K562 (cell line): ENCODE results near the gene VPS13D. TPM values are rescaled to one million over a fixed set of nuclear protein-coding genes. Genes with fewer than 3 reads are reported as not detected.
A peak's percentile ranks its signal among the peaks of the same experiment; 100 is the strongest.

Experiments
- ATAC-seq: fragments of 200-7000 bp; cut with Tn5 transposase; 3 replicates; pipeline ENCODE4 v1.9.1; 2020; ENCODE audit warnings: moderate library complexity
- BruUV-seq: library from RNA; stranded (reverse); fragments of 400-500 nt; replicated peaks from 2 replicates; lab custom pipeline; 2021; lab: Mats Ljungman, UMichigan
- CTCF ChIA-PET: fragments of 300-600 bp; formaldehyde crosslinking; extraction: SDS; loops from one replicate; lab custom pipeline; 2021; ENCODE audit warnings: low intra/inter-chr PET ratio; lab: Yijun Ruan, JAX
- POLR2A ChIA-PET: fragments of 300-600, 350-650 bp; sonication (Branson Sonifier 250); formaldehyde crosslinking; extraction: SDS; loops from one replicate; lab custom pipeline; 2021; ENCODE audit warnings: antibody characterized with exemption, inconsistent platforms; lab: Yijun Ruan, JAX
- DNase-seq, 4 experiments: peaks; one replicate each; pipeline versions ENCODE4 v3.0.0 to v3.0.0-alpha.2; 2011 to 2018; ENCODE audit warnings: low spot score in 3 of 4, mixed read lengths in 3 of 4; ENCODE audit errors: extremely low read depth in 1 of 4
- FAIRE-seq: peaks from 2 replicates; lab custom pipeline; 2011; peaks lifted over from hg19 to GRCh38; lab: Jason Lieb, UNC
- H2AFZ ChIP-seq: 2 replicates; pipeline ENCODE4 v1.6.0; 2011; ENCODE audit warnings: low read depth, low read length, control low read depth, inconsistent platforms
- H3K27ac ChIP-seq: fragments of 200-600 bp; 3 replicates; pipeline ENCODE4 v1.8.0; 2011; ENCODE audit warnings: low read depth, mild to moderate bottlenecking, control low read depth, inconsistent platforms, low read length, moderate library complexity, mixed read lengths; ENCODE audit errors: extremely low read depth
- H3K27me3 ChIP-seq, 2 experiments: fragments of 300-600 bp in 1 of 2; 2 replicates in 1 of 2; 3 replicates in 1 of 2; pipeline versions ENCODE4 v1.6.0 to v1.8.0; 2011; ENCODE audit warnings: inconsistent platforms in 2 of 2, low read length in 2 of 2, mild to moderate bottlenecking in 1 of 2, mixed read lengths in 1 of 2, moderate library complexity in 1 of 2; ENCODE audit not compliant: control insufficient read depth in 2 of 2, insufficient read depth in 2 of 2
- H3K36me3 ChIP-seq: fragments of 300-600 bp; 3 replicates; pipeline ENCODE4 v1.8.0; 2011; ENCODE audit warnings: mild to moderate bottlenecking, low read length, inconsistent platforms; ENCODE audit not compliant: control insufficient read depth, insufficient read depth
- H3K4me1 ChIP-seq, 2 experiments: fragments of 200-600 bp in 1 of 2; replicated peaks in 1 of 2; 2 replicates in 1 of 2; 3 replicates in 1 of 2; pipeline versions ENCODE4 v1.5.1 to v1.8.0; 2011; ENCODE audit warnings: inconsistent platforms in 2 of 2, low read length in 2 of 2, mild to moderate bottlenecking in 1 of 2, mixed read lengths in 1 of 2, moderate library complexity in 1 of 2; ENCODE audit not compliant: control insufficient read depth in 2 of 2, insufficient read depth in 2 of 2
- H3K4me2 ChIP-seq: 2 replicates; pipeline ENCODE4 v1.6.1; 2011; ENCODE audit warnings: low read length, control low read depth, inconsistent platforms, mixed read lengths; ENCODE audit not compliant: insufficient read depth
- H3K4me3 ChIP-seq: fragments of 200-600 bp; sonication (generic), shearing (Covaris generic); 2 replicates; pipeline ENCODE4 v1.5.1; 2016; ENCODE audit warnings: control low read depth, inconsistent platforms
- H3K79me2 ChIP-seq: fragments of 200-600 bp; 3 replicates; pipeline ENCODE4 v1.8.0; 2011; ENCODE audit warnings: low read length, inconsistent platforms; ENCODE audit not compliant: control insufficient read depth, insufficient read depth
- H3K9ac ChIP-seq, 2 experiments: 2 replicates each; pipeline versions ENCODE4 v1.6.0 to v1.6.1; 2011; ENCODE audit warnings: low read depth in 2 of 2, low read length in 2 of 2, control low read depth in 1 of 2, inconsistent platforms in 1 of 2, mild to moderate bottlenecking in 1 of 2, mixed read lengths in 1 of 2; ENCODE audit not compliant: insufficient read depth in 1 of 2
- H3K9me1 ChIP-seq: one replicate; pipeline ENCODE4 v1.6.0; 2011; ENCODE audit warnings: inconsistent platforms, mild to moderate bottlenecking, low read length, moderate library complexity; ENCODE audit not compliant: control insufficient read depth, insufficient read depth
- H3K9me3 ChIP-seq: replicated peaks from 2 replicates; pipeline ENCODE4 v1.5.1; 2011; ENCODE audit warnings: low read depth, low read length, inconsistent platforms; ENCODE audit not compliant: control insufficient read depth, insufficient read depth
- H4K20me1 ChIP-seq: replicated peaks from 2 replicates; pipeline ENCODE4 v1.6.1; 2011; ENCODE audit warnings: low read length, inconsistent platforms, mixed read lengths; ENCODE audit not compliant: control insufficient read depth, insufficient read depth
- ATF7 ChIP-seq: fragments of 450-650 bp; IDR thresholded peaks from 2 replicates; pipeline ENCODE4 v1.7.1; 2014; ENCODE audit warnings: mild to moderate bottlenecking, moderate library complexity
- CHD4 ChIP-seq: fragments of 200-600 bp; sonication (generic); IDR thresholded peaks from 3 replicates; pipeline ENCODE4 v1.6.1; 2012; ENCODE audit warnings: low read depth, mild to moderate bottlenecking, mixed read lengths, low read length, inconsistent platforms; ENCODE audit not compliant: insufficient read depth, insufficient replicate concordance, poor library complexity, severe bottlenecking
- EGR1 ChIP-seq: fragments of 450-650 bp; conservative IDR thresholded peaks from 2 replicates; pipeline ENCODE4 v1.6.1; 2017; ENCODE audit warnings: mild to moderate bottlenecking
- EP400 ChIP-seq: fragments of 450-650 bp; IDR thresholded peaks from 2 replicates; pipeline ENCODE4 v1.6.1; 2017; ENCODE audit warnings: antibody characterized with exemption, mild to moderate bottlenecking, moderate library complexity
- TAF15 ChIP-seq: fragments of 200-400 bp; formaldehyde crosslinking; IDR thresholded peaks from 2 replicates; pipeline ENCODE4 v1.6.1; 2017; ENCODE audit warnings: mild to moderate bottlenecking, low read depth, low read length, moderate library complexity
- TBP ChIP-seq: optimal IDR thresholded peaks from 2 replicates; pipeline ENCODE3; 2011; ENCODE audit warnings: low read depth, low read length, improper control_type of control experiment
- TRIM24 ChIP-seq, 2 experiments: fragments of 450-650 bp; IDR thresholded peaks; 2 replicates each; pipeline ENCODE4 v1.6.1; 2016
- TRIM28 ChIP-seq: fragments of 450-650 bp; IDR thresholded peaks from 2 replicates; pipeline ENCODE4 v1.6.1; 2017
- ZNF583 ChIP-seq: fragments of 250-450 bp; sonication (Bioruptor Pico); IDR thresholded peaks from 2 replicates; pipeline ENCODE4 v1.4.0; 2020
- ZNF707 ChIP-seq: fragments of 250-450 bp; sonication (Bioruptor Pico); conservative IDR thresholded peaks from 2 replicates; pipeline ENCODE4 v1.8.0; 2022; ENCODE audit warnings: inconsistent platforms, mild to moderate bottlenecking, moderate library complexity
- WGBS: fragments of 100-300 bp; shearing (Covaris generic); methylation state at CpG from one replicate; pipeline ENCODE4 v1.1.6; 2016; ENCODE audit warnings: low coverage, mixed read lengths; ENCODE audit not compliant: insufficient coverage; ENCODE audit errors: missing lambda C conversion rate; 5-methylcytosine and 5-hydroxymethylcytosine counted together
- in situ Hi-C: fragments of 300-500 bp; cut with MboI; formaldehyde crosslinking; loops from 4 replicates; pipeline ENCODE4 v1.15.0; 2018; ENCODE audit warnings: inconsistent platforms, mixed read lengths
- intact Hi-C: fragments of 100-400 bp; cut with micrococcal nuclease; formaldehyde crosslinking; loops from 2 replicates; pipeline ENCODE4 v1.14.2; 2022
- polyA plus RNA-seq, 8 experiments: library from polyadenylated mRNA; depleted of rRNA in 4 of 8; stranded (reverse) in 5 of 8; unstranded in 3 of 8; fragments of >200 nt; fragmentation: Nextera tagmentation in 2 of 8; fragmentation: Illumina TruSeq in 1 of 8; extraction: Ambion mirVana in 2 of 8; extraction: Trizol in 1 of 8; gene quantifications; 2 replicates each; pipeline versions ENCODE4 v1.2.1 to v1.2.3, GENCODE V29; 2011 to 2014; ENCODE audit warnings: inconsistent platforms in 1 of 8, missing spikeins in 1 of 8
- total RNA-seq, 7 experiments: library from RNA; depleted of rRNA in 6 of 7; stranded (reverse); fragments of >200 nt in 6 of 7; fragmentation: Illumina TruSeq in 2 of 7; extraction: Trizol in 2 of 7; gene quantifications; 2 replicates each; pipeline versions ENCODE4 v1.2.1 to v1.2.3, GENCODE V29; 2011 to 2021; ENCODE audit warnings: low replicate concordance in 1 of 7
- TF ChIP-seq, protein P1 (sequence below): fragments of 450-650 bp; formaldehyde crosslinking; IDR thresholded peaks from 2 replicates; pipeline ENCODE4 v1.4.0; 2022; ENCODE audit warnings: missing genetic modification characterization
- TF ChIP-seq, protein P2 (sequence below): fragments of 450-650 bp; IDR thresholded peaks from 2 replicates; pipeline ENCODE4 v1.6.1; 2018; ENCODE audit warnings: mild to moderate bottlenecking, low read depth; ENCODE audit not compliant: partially characterized antibody
- TF ChIP-seq, protein P3 (sequence below): fragments of 450-650 bp; formaldehyde crosslinking; IDR thresholded peaks from 2 replicates; pipeline ENCODE4 v1.4.0; 2020; ENCODE audit warnings: mild to moderate bottlenecking, moderate library complexity
- TF ChIP-seq, protein P4 (sequence below), 3 experiments: fragments of 200-800 bp in 1 of 3; fragments of 250-450 bp in 1 of 3; fragments of 450-650 bp in 1 of 3; sonication (Bioruptor Pico) in 1 of 3; sonication (Bioruptor generic) in 1 of 3; formaldehyde crosslinking in 1 of 3; IDR thresholded peaks; 2 replicates each; pipeline versions ENCODE4 v1.6.1 to v1.8.0; 2016 to 2022; ENCODE audit warnings: mild to moderate bottlenecking in 2 of 3, missing genetic modification characterization in 2 of 3, missing compliant biosample characterization in 1 of 3, moderate library complexity in 1 of 3

The VPS13D gene
- total and polyA plus RNA-seq, 9 of the 15 experiments (the other 6 are each of a cell fraction or from before 2014, with no cell fraction given), result 6.1 to 51.5 (median 38.5) TPM

DNA sequence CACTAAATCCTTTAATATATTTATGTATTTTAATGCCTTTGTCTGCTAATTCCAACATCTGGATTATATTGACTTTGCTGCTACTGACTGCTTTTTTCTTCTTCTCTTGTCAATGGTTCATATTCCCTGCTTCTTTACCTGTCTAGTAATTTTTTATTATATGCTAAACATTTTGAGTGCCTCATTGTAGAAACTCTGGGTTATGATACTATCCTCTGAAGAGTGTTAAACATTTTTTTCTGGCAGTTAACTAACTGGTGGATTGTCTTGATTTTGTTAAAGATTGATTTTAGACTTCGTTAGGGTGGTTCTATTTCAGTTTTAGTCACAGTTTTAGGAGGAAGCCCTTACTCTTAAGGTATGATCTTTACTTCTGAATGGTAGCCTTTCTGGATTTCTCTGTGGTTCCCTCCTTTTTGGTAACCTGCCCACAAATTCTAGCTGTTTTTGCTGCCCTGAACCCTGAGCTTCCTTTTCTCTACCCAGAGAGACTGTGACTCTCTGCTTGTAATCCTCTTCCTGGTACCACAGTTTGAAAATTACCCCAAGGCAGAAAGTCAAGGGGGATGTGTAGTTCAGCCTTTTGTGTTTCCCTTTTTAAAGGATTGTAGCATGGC is 306.3 kb downstream of the VPS13D start:
- Histone ChIP-seq H3K79me2 (no peaks in the 10 kb centered on the region), H3K4me1 (peaks cover 28 to 29% of the 10 kb centered on the region in 2 experiments), H2AFZ (peak overlapping the region; percentile 55), H3K27ac (peak overlapping the region; percentile 27; the same call in 1 of the 3 replicates), H3K27me3 (no peaks in the 10 kb centered on the region), H3K9ac (peak overlapping the region in 1 of 2 experiments; percentile 9; a peak in 1 of 4 replicates), H3K9me3 (peaks cover 6% of the 10 kb centered on the region), H3K36me3 (no peaks in the 10 kb centered on the region), H4K20me1 (no peaks in the 10 kb centered on the region), H3K4me3 (no peak overlapping the region), H3K9me1 (no peaks in the 10 kb centered on the region), H3K4me2 (no peak overlapping the region)
- ATAC-seq (no peak), FAIRE-seq (no peak), DNase-seq (peak in 2 of 4 experiments; percentile 5 to 12)
- in situ Hi-C loops (no loop called here), intact Hi-C loops (loop anchor here (2.0 kb wide), 1 partner anchor 129 kb away; no protein-coding TSS in a partner anchor)
- ChIA-PET CTCF (interaction anchor here (0.6 kb wide), 1 partner anchor 1287 kb away, joined by 3 read pairs; no protein-coding TSS in a partner anchor), POLR2A (interaction anchor here (1.4 kb wide), 1 partner anchor 32 kb away, joined by 5 read pairs; no protein-coding TSS in a partner anchor)
- no TSS peak for BruUV-seq
- 54% methylated on average over 1 of the region's 1 CpG for WGBS
- TF ChIP-seq CHD4 (no peak), EGR1 (no peak), TRIM24 (IDR thresholded peaks at IDR 0.05) (peak in 1 of 2 experiments; percentile 58; a peak in 1 of 4 replicates), EP400 (0 out of 2 replicates have a peak, but pooled peaks have one; percentile 1), TBP (no peak), ZNF707 (0 out of 2 replicates have a peak, but pooled peaks have one; percentile 24), TRIM28 (peak; percentile 82; the same call in 1 of the 2 replicates), ATF7 (no peak), TAF15 (no peak), ZNF583 (no peak)
- TF ChIP-seq, protein P1, sequence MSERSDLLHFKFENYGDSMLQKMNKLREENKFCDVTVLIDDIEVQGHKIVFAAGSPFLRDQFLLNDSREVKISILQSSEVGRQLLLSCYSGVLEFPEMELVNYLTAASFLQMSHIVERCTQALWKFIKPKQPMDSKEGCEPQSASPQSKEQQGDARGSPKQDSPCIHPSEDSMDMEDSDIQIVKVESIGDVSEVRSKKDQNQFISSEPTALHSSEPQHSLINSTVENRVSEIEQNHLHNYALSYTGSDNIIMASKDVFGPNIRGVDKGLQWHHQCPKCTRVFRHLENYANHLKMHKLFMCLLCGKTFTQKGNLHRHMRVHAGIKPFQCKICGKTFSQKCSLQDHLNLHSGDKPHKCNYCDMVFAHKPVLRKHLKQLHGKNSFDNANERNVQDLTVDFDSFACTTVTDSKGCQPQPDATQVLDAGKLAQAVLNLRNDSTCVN (CRISPR knock-in tag), result no peak
- TF ChIP-seq, protein P2, sequence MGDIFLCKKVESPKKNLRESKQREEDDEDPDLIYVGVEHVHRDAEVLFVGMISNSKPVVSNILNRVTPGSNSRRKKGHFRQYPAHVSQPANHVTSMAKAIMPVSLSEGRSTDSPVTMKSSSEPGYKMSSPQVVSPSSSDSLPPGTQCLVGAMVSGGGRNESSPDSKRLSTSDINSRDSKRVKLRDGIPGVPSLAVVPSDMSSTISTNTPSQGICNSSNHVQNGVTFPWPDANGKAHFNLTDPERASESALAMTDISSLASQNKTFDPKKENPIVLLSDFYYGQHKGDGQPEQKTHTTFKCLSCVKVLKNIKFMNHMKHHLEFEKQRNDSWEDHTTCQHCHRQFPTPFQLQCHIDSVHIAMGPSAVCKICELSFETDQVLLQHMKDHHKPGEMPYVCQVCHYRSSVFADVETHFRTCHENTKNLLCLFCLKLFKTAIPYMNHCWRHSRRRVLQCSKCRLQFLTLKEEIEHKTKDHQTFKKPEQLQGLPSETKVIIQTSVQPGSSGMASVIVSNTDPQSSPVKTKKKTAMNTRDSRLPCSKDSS, result peak; percentile 64
- TF ChIP-seq, protein P3, sequence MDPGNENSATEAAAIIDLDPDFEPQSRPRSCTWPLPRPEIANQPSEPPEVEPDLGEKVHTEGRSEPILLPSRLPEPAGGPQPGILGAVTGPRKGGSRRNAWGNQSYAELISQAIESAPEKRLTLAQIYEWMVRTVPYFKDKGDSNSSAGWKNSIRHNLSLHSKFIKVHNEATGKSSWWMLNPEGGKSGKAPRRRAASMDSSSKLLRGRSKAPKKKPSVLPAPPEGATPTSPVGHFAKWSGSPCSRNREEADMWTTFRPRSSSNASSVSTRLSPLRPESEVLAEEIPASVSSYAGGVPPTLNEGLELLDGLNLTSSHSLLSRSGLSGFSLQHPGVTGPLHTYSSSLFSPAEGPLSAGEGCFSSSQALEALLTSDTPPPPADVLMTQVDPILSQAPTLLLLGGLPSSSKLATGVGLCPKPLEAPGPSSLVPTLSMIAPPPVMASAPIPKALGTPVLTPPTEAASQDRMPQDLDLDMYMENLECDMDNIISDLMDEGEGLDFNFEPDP, result no peak
- TF ChIP-seq, protein P4, sequence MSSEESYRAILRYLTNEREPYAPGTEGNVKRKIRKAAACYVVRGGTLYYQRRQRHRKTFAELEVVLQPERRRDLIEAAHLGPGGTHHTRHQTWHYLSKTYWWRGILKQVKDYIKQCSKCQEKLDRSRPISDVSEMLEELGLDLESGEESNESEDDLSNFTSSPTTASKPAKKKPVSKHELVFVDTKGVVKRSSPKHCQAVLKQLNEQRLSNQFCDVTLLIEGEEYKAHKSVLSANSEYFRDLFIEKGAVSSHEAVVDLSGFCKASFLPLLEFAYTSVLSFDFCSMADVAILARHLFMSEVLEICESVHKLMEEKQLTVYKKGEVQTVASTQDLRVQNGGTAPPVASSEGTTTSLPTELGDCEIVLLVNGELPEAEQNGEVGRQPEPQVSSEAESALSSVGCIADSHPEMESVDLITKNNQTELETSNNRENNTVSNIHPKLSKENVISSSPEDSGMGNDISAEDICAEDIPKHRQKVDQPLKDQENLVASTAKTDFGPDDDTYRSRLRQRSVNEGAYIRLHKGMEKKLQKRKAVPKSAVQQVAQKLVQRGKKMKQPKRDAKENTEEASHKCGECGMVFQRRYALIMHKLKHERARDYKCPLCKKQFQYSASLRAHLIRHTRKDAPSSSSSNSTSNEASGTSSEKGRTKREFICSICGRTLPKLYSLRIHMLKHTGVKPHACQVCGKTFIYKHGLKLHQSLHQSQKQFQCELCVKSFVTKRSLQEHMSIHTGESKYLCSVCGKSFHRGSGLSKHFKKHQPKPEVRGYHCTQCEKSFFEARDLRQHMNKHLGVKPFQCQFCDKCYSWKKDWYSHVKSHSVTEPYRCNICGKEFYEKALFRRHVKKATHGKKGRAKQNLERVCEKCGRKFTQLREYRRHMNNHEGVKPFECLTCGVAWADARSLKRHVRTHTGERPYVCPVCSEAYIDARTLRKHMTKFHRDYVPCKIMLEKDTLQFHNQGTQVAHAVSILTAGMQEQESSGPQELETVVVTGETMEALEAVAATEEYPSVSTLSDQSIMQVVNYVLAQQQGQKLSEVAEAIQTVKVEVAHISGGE (CRISPR knock-in tag; IDR thresholded peaks at IDR 0.05), result no peak
